K562 (cell line): ENCODE data around the gene LASP1NB.

Experiments
- ATAC-seq: fragments of 200-7000 bp; cut with Tn5 transposase; 3 replicates; pipeline ENCODE4 v1.9.1; 2020; ENCODE audit warnings: moderate library complexity
- BruUV-seq: library from RNA; stranded (reverse); fragments of 400-500 nt; replicated peaks from 2 replicates; lab custom pipeline; 2021; lab: Mats Ljungman, UMichigan
- CTCF ChIA-PET: fragments of 300-600 bp; formaldehyde crosslinking; extraction: SDS; loops from one replicate; lab custom pipeline; 2021; ENCODE audit warnings: low intra/inter-chr PET ratio; lab: Yijun Ruan, JAX
- POLR2A ChIA-PET: fragments of 300-600, 350-650 bp; sonication (Branson Sonifier 250); formaldehyde crosslinking; extraction: SDS; loops from one replicate; lab custom pipeline; 2021; ENCODE audit warnings: antibody characterized with exemption, inconsistent platforms; lab: Yijun Ruan, JAX
- DNase-seq, 4 experiments: peaks; one replicate each; pipeline versions ENCODE4 v3.0.0 to v3.0.0-alpha.2; 2011 to 2018; ENCODE audit warnings: low spot score in 3 of 4, mixed read lengths in 3 of 4; ENCODE audit errors: extremely low read depth in 1 of 4
- FAIRE-seq: peaks from 2 replicates; lab custom pipeline; 2011; peaks lifted over from hg19 to GRCh38; lab: Jason Lieb, UNC
- H2AFZ ChIP-seq: 2 replicates; pipeline ENCODE4 v1.6.0; 2011; ENCODE audit warnings: low read depth, low read length, control low read depth, inconsistent platforms
- H3K27ac ChIP-seq: fragments of 200-600 bp; 3 replicates; pipeline ENCODE4 v1.8.0; 2011; ENCODE audit warnings: low read depth, mild to moderate bottlenecking, control low read depth, inconsistent platforms, low read length, moderate library complexity, mixed read lengths; ENCODE audit errors: extremely low read depth
- H3K27me3 ChIP-seq, 2 experiments: fragments of 300-600 bp in 1 of 2; 2 replicates in 1 of 2; 3 replicates in 1 of 2; pipeline versions ENCODE4 v1.6.0 to v1.8.0; 2011; ENCODE audit warnings: inconsistent platforms in 2 of 2, low read length in 2 of 2, mild to moderate bottlenecking in 1 of 2, mixed read lengths in 1 of 2, moderate library complexity in 1 of 2; ENCODE audit not compliant: control insufficient read depth in 2 of 2, insufficient read depth in 2 of 2
- H3K36me3 ChIP-seq: fragments of 300-600 bp; 3 replicates; pipeline ENCODE4 v1.8.0; 2011; ENCODE audit warnings: mild to moderate bottlenecking, low read length, inconsistent platforms; ENCODE audit not compliant: control insufficient read depth, insufficient read depth
- H3K4me1 ChIP-seq, 2 experiments: fragments of 200-600 bp in 1 of 2; replicated peaks in 1 of 2; 2 replicates in 1 of 2; 3 replicates in 1 of 2; pipeline versions ENCODE4 v1.5.1 to v1.8.0; 2011; ENCODE audit warnings: inconsistent platforms in 2 of 2, low read length in 2 of 2, mild to moderate bottlenecking in 1 of 2, mixed read lengths in 1 of 2, moderate library complexity in 1 of 2; ENCODE audit not compliant: control insufficient read depth in 2 of 2, insufficient read depth in 2 of 2
- H3K4me2 ChIP-seq: 2 replicates; pipeline ENCODE4 v1.6.1; 2011; ENCODE audit warnings: low read length, control low read depth, inconsistent platforms, mixed read lengths; ENCODE audit not compliant: insufficient read depth
- H3K4me3 ChIP-seq: fragments of 200-600 bp; sonication (generic), shearing (Covaris generic); 2 replicates; pipeline ENCODE4 v1.5.1; 2016; ENCODE audit warnings: control low read depth, inconsistent platforms
- H3K79me2 ChIP-seq: fragments of 200-600 bp; 3 replicates; pipeline ENCODE4 v1.8.0; 2011; ENCODE audit warnings: low read length, inconsistent platforms; ENCODE audit not compliant: control insufficient read depth, insufficient read depth
- H3K9ac ChIP-seq, 2 experiments: 2 replicates each; pipeline versions ENCODE4 v1.6.0 to v1.6.1; 2011; ENCODE audit warnings: low read depth in 2 of 2, low read length in 2 of 2, control low read depth in 1 of 2, inconsistent platforms in 1 of 2, mild to moderate bottlenecking in 1 of 2, mixed read lengths in 1 of 2; ENCODE audit not compliant: insufficient read depth in 1 of 2
- H3K9me1 ChIP-seq: one replicate; pipeline ENCODE4 v1.6.0; 2011; ENCODE audit warnings: inconsistent platforms, mild to moderate bottlenecking, low read length, moderate library complexity; ENCODE audit not compliant: control insufficient read depth, insufficient read depth
- H3K9me3 ChIP-seq: replicated peaks from 2 replicates; pipeline ENCODE4 v1.5.1; 2011; ENCODE audit warnings: low read depth, low read length, inconsistent platforms; ENCODE audit not compliant: control insufficient read depth, insufficient read depth
- H4K20me1 ChIP-seq: replicated peaks from 2 replicates; pipeline ENCODE4 v1.6.1; 2011; ENCODE audit warnings: low read length, inconsistent platforms, mixed read lengths; ENCODE audit not compliant: control insufficient read depth, insufficient read depth
- CCNT2 ChIP-seq: IDR thresholded peaks from 2 replicates; pipeline ENCODE4 v1.6.1; 2011; ENCODE audit warnings: borderline replicate concordance, low read depth, mild to moderate bottlenecking, moderate library complexity, mixed read lengths, low read length; ENCODE audit not compliant: insufficient read length; ENCODE audit errors: extremely low read depth
- E2F6 ChIP-seq, 2 experiments: IDR thresholded peaks; 2 replicates each; pipeline ENCODE4 v1.6.1; 2011; ENCODE audit warnings: borderline replicate concordance in 1 of 2, control low read depth in 1 of 2, low read depth in 1 of 2, low read length in 1 of 2, mild to moderate bottlenecking in 1 of 2, mixed read lengths in 1 of 2, moderate library complexity in 1 of 2; ENCODE audit not compliant: insufficient read depth in 1 of 2, insufficient read length in 1 of 2, poor library complexity in 1 of 2, severe bottlenecking in 1 of 2; ENCODE audit errors: extremely low read depth in 1 of 2
- ETV5 ChIP-seq: sonication (generic); formaldehyde crosslinking; IDR thresholded peaks from 2 replicates; pipeline ENCODE4 v1.4.0; 2020; ENCODE audit warnings: low read depth, mild to moderate bottlenecking, missing genetic modification reagents
- FOXK2 ChIP-seq, 2 experiments: fragments of 450-650 bp; IDR thresholded peaks in 1 of 2; conservative IDR thresholded peaks in 1 of 2; 2 replicates each; pipeline ENCODE4 v1.6.1; 2016; ENCODE audit warnings: low read depth in 2 of 2, mild to moderate bottlenecking in 1 of 2
- KDM1A ChIP-seq, 2 experiments: fragments of 450-650 bp; IDR thresholded peaks; 2 replicates each; pipeline ENCODE4 v1.6.1; 2016; ENCODE audit warnings: mild to moderate bottlenecking in 2 of 2
- MTF1 ChIP-seq: fragments of 250-450 bp; sonication (Bioruptor Pico); IDR thresholded peaks from 2 replicates; pipeline ENCODE4 v1.9.0; 2021; ENCODE audit warnings: moderate library complexity, mild to moderate bottlenecking, inconsistent platforms, borderline replicate concordance
- POLR2H ChIP-seq: IDR thresholded peaks from 2 replicates; pipeline ENCODE4 v1.6.1; 2016; ENCODE audit warnings: missing genetic modification characterization, low read depth, mild to moderate bottlenecking, control low read depth, missing compliant biosample characterization, moderate library complexity
- SMAD2 ChIP-seq: fragments of 150-350 bp; IDR thresholded peaks from 2 replicates; pipeline ENCODE4 v1.6.1; 2014; ENCODE audit warnings: low read depth, mild to moderate bottlenecking, low read length
- STAT5A ChIP-seq: IDR thresholded peaks from 2 replicates; pipeline ENCODE4 v1.6.1; 2012; ENCODE audit warnings: low read length, inconsistent platforms, borderline replicate concordance
- TSC22D4 ChIP-seq: fragments of 450-650 bp; IDR thresholded peaks from 2 replicates; pipeline ENCODE4 v1.6.1; 2016; ENCODE audit warnings: missing genetic modification characterization, missing biosample characterization, control low read depth
- U2AF2 ChIP-seq: fragments of 200-400 bp; formaldehyde crosslinking; optimal IDR thresholded peaks from 2 replicates; pipeline ENCODE3; 2017; ENCODE audit warnings: low read depth, mild to moderate bottlenecking, low read length
- ZFP36 ChIP-seq: fragments of 150-350 bp; IDR thresholded peaks from 2 replicates; pipeline ENCODE4 v1.6.1; 2018; ENCODE audit warnings: low read length, low read depth; ENCODE audit not compliant: partially characterized antibody
- ZNF311 ChIP-seq: fragments of 250-450 bp; sonication (Bioruptor Pico); IDR thresholded peaks from 2 replicates; pipeline ENCODE4 v1.4.0; 2020; ENCODE audit warnings: mild to moderate bottlenecking, moderate library complexity
- ZNF408 ChIP-seq: fragments of 250-450 bp; sonication (Bioruptor Pico); IDR thresholded peaks from 2 replicates; pipeline ENCODE4 v1.4.0; 2020; ENCODE audit warnings: low read depth, mild to moderate bottlenecking, moderate library complexity
- ZNF551 ChIP-seq: fragments of 250-450 bp; sonication (Bioruptor Pico); IDR thresholded peaks from 2 replicates; pipeline ENCODE4 v1.5.0; 2021; ENCODE audit warnings: mild to moderate bottlenecking, moderate library complexity
- WGBS: fragments of 100-300 bp; shearing (Covaris generic); methylation state at CpG from one replicate; pipeline ENCODE4 v1.1.6; 2016; ENCODE audit warnings: low coverage, mixed read lengths; ENCODE audit not compliant: insufficient coverage; ENCODE audit errors: missing lambda C conversion rate; 5-methylcytosine and 5-hydroxymethylcytosine counted together
- in situ Hi-C: fragments of 300-500 bp; cut with MboI; formaldehyde crosslinking; loops from 4 replicates; pipeline ENCODE4 v1.15.0; 2018; ENCODE audit warnings: inconsistent platforms, mixed read lengths
- intact Hi-C: fragments of 100-400 bp; cut with micrococcal nuclease; formaldehyde crosslinking; loops from 2 replicates; pipeline ENCODE4 v1.14.2; 2022

LASP1NB gene

GRCh38 chr17:38904892-38905291, 20.5 kb upstream of the LASP1NB start (continued):
- TF ChIP-seq ZNF408 (CRISPR knock-in tag) (no peak), ZFP36 (no peak), ETV5 (CRISPR knock-in tag) (no peak), TSC22D4 (tag) (no peak), POLR2H (tag) (no peak), ZNF311 (no peak), KDM1A (IDR thresholded peaks at IDR 0.05) (peak in 1 of 2 experiments; percentile 42; a peak in 1 of 4 replicates), SMAD2 (no peak), MTF1 (CRISPR knock-in tag) (no peak)
- TF ChIP-seq, all 486 proteins: peak for 6

- Histone ChIP-seq H3K9me1 (no peaks in the 10 kb centered on the region), H3K4me2 (no peak overlapping the region), H2AFZ (no peak overlapping the region), H3K27me3 (no peaks in the 10 kb centered on the region), H3K9ac (no peak overlapping the region), H3K4me1 (peaks cover 10 to 22% of the 10 kb centered on the region in 2 experiments), H4K20me1 (peaks cover 19% of the 10 kb centered on the region), H3K9me3 (no peaks in the 10 kb centered on the region), H3K79me2 (peaks cover 18% of the 10 kb centered on the region), H3K4me3 (no peak overlapping the region), H3K27ac (no peak overlapping the region), H3K36me3 (peaks cover 60% of the 10 kb centered on the region)
- intact Hi-C loops (no loop called here), in situ Hi-C loops (no loop called here)
- WGBS = 91% methylated on average over 7 of the region's 10 CpGs
- DNase-seq (no peak), FAIRE-seq (no peak), ATAC-seq (no peak)
- BruUV-seq = no TSS peak
- POLR2A ChIA-PET = no interaction called here
- CTCF ChIA-PET = no interaction called here
- TF ChIP-seq ZNF551 (no peak), U2AF2 (no peak), FOXK2 (conservative IDR thresholded peaks at IDR 0.05 in 1 of 2, IDR thresholded peaks at IDR 0.05 in 1 of 2; ENCODE audit: low read depth in 2 of 2) (no peak), E2F6 (IDR thresholded peaks at IDR 0.05; ENCODE audit: borderline replicate concordance in 1 of 2, extremely low read depth in 1 of 2, insufficient read depth in 1 of 2, insufficient read length in 1 of 2, low read depth in 1 of 2, low read length in 1 of 2, poor library complexity in 1 of 2, severe bottlenecking in 1 of 2) (no peak), STAT5A (no peak), CCNT2 (no peak)
Observed at GRCh38 chr17:38905375-38905774, 20.0 kb upstream of the LASP1NB start.
